HG02840 (cell line): ENCODE measurements around the gene PACS2.
A peak's percentile ranks its signal among the peaks of the same experiment; 100 is the strongest.

ENCODE experiments used
- ATAC-seq: cut with Tn5 transposase; IDR thresholded peaks from one replicate; pipeline ENCODE4 v1.9.1; 2021; ENCODE audit warnings: mild to moderate bottlenecking, moderate library complexity, moderate number of reproducible peaks; ENCODE audit not compliant: unreplicated experiment, low FRiP score

Gene PACS2

DNA sequence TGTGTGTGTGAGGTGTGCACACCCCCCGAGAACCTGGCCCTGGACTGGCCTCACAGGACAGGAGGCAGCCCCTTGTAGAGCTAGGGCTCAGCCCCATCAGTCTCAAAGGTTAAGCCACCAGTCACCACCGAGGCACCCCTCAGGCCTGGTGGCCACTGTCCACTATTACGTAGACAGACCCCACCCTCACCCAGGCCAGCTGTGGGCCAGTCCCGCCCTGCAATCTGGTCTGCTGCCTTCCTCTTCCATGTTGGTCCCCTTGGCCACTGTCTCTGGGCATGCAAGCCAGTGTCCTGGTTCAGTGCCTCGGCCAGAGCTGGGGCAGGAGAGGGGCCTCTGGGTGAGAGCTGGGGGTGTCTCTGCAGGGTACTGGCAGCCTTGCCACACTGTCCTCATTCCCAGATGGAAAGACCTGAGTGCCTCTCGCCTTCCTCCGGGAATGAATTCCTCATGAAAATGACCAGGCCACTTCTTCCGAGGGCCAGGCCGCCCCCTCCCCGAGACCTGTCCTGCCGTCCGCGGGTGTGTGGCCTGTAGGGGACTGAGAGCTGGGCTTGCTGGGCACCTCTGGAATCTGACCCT is 82.9 kb downstream of the PACS2 start:
- no peak for ATAC-seq

DNA sequence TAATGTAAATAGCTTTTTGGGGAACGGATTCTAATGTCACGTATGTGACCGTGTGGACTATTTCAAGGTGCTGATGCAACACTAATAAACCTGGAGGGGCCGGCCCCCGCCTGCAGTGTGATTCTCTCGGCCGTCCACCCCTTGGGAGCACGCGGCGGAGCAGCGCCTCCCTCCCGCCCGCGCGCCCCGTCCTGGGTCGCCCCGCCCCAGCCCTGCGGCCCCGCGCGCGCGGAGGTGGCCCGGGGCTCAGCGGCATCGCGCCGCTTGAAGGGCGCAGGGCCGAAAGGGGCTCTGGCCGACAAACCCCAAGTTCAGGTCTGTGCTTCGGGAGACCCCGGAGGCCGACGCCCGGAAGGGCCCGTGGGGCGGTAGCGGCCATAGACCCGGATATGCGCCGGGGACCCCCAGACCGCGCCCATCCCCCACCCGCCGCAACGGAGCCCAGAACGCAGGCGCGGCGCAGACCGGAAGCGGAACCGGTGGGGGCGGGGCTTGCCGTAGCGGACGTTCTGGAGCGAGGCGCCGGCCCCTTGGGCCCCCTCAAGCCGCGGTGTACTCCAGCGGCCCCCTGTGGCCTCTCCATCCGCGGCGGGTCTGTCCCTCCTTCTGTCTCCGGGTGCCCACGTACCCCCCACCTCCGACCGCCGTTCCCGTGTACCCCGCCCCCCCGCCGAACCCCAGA is 83.6 kb downstream of the PACS2 start, which contains the start of gene TEX22:
TEX22 (plus strand) TSS at position 495 of the 682 bp plus-strand sequence. CDS start 803 bp downstream, outside the sequence.
- peak; percentile 75 for ATAC-seq

DNA sequence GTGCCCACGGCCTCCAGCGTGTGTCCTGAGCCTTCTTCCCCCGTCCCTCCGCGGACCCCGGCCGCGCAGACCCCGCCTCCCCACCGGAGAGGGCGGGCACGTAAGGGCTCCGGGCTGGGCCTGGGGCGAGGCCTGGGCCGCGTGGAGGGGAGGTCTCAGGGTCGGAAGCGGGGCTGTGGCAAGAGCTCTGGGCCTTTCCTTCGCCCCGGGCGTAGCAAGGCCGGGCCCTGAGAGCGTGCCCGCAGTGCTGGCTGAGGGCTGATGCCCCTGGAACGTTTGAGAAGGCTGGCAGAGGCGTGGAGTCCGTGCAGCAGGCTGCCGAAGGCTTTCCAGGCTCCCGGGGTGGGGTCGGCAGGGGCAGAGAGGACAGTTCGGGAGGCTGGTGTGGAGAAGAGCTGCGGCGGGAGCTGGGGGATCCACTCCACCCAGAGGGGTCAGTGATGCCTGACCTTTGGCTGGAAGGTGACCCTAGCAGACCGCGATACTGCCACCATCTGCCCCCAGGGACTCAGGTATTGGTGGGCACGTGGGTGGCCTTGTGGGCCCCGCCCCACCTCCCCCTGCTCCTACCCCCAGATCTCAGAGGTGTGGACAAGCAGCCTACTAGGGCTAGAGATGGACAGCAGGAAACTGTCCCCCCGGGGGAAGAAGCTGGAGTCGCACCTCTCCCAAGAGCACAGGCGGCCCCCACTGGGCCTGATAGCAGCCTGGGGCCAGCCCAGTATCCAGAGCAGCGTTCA is 84.3 kb downstream of the PACS2 start:
- ATAC-seq: peak; percentile 38

DNA sequence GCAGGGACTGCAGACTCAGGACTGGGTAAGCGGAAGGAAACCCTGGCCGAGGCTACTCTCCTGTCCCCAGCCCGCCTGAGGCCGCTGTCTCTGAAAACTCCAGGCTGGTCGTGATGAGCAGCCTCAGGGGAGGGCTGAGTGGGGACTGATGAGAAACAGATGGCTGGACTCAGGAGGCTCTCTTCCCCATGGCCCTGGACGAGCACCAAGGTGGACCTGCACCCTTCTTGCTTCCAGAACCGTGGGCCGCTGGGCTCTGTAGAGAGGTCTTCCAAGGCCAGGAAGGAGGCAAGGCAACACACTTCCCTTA is 84.9 kb downstream of the PACS2 start:
- ATAC-seq: no peak

DNA sequence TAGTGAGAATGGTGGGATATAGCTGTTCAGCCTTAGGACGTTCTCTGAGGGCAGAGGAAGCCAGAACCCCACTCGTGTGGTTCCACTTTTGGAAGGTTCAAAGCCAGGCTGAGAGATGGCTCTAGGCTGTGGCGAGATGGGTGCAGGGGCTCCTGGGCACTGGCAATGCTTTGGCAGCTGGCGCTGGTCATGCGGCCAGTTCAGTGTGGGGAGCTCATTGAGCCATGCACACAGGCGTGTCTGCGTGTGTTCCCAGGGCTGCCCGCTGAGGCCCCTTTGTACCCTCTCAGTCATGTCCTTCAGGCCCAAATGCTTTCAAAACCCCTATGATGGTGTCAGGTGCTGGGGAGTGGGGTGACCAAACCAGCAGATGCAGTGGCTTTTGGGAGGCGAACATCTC is 85.5 kb downstream of the PACS2 start:
- ATAC-seq: no peak

DNA sequence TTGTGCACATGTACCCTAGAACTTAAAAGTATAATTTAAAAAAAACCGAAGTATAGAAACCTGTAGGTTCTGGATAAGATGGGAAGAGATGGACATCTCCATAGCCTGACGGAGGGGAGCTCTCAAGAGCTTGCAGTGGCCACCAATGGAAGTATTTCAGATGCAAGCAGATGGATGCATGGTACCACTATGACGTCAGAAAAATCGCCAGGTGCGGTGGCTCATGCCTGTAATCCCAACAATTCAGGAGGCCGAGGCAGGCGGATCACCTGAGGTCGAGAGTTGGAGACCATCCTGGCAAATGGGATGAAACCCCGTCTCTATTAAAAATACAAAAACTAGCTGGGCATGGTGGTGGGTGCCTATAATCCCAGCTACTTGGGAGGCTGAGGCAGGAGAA is 87.2 kb downstream of the PACS2 start:
- no peak for ATAC-seq

DNA sequence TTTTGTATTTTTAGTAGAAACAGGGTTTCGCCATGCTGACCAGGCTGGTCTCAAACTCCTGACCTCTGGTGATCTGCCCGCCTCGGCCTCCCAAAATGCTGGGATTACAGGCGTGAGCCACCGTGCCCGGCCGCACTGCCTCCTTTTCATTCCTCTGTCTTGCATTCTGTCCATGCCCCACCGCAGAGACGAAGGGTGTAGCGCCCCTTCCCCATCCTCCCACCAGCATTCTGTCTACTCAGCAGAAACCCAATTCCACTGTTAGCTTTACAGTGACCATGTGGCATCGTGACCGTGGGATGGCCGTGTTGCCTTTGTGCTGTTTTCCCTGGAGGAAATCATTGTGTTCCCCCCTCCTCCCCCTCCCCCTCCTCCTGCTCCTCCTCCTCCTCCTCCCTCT is 94.0 kb downstream of the PACS2 start:
- no peak for ATAC-seq

DNA sequence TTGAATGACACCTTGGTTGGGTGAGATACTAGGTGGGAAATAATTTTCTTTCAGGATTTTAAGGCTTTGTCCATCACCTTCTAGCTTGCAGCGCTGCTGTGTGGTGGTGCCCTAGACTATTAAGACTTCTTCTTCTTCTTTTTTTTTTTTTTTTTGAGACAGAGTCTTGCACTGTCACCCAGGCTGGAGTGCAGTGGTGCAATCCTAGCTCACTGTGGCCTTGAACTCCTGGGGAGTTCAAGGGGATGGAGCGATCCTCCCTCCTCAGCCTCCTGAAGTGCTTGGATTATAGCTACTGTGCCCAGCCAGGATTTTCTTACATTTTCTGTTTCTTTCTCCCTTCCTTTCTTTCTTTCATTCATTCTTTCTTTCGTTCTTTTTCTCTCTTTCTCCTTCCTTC is 94.8 kb downstream of the PACS2 start:
- ATAC-seq: no peak

DNA sequence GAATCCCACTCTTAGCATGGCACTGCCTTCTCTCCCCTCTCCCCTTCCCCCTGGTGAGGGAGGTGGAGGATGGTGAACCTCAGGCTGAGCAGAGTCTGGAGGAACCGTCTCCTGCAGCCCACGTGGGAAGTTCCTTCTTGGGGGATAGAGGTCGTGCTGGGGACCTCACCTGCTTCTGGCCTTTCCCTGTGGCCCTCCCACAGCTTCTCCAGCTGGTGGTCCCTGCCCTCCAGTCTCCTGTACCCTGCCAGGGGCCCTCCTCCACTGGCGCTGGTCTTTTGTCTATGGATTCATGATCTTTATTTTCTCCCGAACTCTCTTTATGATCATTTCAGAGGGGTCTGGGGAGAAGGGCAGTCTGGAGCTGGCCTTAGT is 96.1 kb downstream of the PACS2 start:
- no peak for ATAC-seq

DNA sequence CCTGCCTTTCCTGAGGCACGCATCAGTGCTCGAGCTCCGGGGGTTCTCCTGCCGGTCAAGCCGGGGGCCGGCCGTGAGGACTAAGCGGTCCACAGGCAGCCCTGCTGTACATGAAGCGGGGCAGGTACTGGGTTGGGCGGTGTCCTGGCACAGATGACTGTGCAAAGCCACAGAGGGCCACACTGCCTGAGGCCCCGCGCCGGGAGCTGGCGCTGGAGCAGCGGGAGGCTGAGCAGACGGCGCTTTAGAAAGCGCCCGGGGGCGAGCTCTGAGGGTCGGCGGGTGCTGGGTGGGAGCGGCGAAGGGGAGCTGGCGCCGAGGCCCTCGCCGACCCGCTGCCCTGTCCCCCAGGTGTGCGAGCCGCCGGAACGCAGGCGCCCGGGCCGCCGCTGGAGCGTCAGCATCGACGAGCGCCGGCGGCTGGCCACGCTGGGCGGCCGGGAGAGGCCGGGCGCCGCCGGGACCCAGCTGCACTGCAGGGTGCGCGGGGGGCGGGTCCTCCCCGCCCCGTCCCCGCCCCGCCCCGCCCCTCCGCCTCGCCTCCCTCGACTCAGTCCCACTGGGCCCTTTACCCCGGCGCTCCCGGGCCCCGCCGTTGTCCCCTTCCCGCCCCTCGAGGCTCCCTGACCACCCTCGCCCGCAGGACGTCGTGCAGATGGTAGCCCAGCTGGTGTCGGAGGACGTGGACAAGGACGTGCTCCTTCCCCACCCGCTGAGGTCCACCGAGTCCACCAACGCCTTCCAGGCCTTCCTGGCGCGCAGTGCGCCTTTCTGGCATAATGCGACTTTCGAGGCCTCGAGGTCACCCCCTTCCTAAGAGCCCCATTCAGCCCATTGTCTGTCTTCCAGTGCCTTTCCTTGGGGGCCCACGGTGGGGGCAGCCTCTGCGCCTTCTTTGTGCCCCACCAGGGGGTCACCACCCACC is 96.7 kb downstream of the PACS2 start:
- ATAC-seq: no peak

DNA sequence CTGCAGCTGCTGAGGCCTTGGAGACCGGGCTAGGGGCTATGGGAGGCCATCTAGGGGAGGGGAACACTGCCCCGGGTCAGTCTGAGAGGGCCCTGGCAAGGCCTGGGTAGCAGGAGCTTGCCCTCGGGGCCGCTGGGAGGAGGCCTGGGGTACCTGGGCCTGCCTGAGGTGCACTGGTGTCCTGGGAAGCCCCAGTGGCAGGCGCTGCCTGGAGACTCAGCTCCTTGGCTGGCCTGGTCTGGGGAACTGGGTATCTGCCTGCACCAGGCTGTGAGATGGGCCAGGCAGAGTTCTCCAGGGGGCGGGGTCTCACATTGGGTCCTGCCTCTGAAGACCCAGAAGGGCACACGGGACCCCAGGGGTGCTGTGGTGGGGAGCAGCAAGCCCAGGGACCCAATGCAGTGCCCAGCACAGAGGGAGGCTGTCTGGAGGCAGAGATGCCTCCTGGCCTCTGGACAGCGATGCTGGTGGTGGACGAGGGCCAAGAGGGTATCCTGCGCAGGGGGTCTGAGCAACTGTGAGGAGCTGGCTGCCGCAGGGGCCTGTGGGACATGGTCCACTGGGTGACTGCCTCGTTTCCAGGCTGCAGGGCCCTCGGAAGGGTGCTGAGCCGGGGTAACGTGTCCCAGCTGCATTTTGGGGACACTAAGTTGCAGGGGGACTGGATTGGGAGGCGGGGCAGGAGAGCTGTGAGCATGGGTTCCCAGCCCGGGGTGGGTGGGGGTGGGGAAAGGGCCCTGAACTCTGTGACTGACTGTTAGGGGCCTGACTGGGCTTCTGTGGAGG is 97.6 kb downstream of the PACS2 start:
- ATAC-seq: no peak

DNA sequence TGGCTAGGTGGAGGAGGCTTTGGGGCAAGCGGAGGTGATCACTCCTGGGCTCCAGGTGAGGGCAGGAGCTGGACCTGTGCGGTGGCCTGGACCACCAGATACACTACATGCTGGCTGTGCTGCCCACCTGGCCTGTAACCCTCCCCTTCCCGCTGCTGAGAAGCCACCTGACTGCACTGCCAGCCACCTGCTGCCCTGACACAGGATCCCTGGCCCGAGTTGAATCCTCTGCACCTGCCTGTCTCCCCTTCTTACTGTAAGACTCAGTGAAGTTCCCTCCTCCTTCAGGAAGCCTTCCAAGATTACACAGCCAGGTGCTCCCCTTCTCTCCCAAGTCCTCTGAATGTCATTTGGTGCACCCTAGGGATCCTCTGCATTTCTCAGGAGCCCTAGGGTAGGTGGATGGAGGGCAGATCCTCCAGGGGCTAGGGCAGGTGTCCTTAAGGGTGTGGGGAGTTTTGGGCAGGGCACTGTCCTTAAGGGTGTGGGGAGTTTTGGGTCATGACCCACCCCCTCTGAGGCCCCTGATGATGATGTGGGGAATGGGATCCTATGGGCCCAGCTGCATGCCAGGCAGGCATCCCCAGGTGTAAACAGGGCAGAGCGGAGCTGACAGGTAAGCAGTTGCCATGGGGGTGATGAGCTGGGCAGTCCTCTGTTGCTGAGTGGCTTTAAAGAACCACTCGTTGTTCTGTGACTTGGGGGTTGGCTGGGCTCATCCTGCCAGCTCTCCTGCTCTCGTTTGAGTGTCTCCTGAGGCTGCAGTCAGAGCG is 98.4 kb downstream of the PACS2 start:
- no peak for ATAC-seq

DNA sequence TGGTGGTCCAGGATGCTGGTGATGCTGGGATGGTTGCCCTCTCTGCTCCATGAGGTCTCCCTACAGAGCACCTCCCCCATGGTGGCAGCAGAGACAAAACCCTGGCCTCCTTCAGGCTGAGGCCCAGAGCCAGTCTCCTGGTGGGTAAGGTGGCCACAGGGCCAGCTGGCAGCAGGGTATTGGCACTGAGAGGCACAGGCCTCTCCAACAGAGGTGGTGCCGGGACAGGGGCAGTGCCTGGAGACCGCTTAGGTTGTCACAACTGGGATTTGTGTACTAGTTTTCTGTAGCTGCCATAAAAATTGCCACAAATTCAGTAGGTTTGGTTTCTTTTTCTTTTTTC is 99.0 kb downstream of the PACS2 start:
- no peak for ATAC-seq

DNA sequence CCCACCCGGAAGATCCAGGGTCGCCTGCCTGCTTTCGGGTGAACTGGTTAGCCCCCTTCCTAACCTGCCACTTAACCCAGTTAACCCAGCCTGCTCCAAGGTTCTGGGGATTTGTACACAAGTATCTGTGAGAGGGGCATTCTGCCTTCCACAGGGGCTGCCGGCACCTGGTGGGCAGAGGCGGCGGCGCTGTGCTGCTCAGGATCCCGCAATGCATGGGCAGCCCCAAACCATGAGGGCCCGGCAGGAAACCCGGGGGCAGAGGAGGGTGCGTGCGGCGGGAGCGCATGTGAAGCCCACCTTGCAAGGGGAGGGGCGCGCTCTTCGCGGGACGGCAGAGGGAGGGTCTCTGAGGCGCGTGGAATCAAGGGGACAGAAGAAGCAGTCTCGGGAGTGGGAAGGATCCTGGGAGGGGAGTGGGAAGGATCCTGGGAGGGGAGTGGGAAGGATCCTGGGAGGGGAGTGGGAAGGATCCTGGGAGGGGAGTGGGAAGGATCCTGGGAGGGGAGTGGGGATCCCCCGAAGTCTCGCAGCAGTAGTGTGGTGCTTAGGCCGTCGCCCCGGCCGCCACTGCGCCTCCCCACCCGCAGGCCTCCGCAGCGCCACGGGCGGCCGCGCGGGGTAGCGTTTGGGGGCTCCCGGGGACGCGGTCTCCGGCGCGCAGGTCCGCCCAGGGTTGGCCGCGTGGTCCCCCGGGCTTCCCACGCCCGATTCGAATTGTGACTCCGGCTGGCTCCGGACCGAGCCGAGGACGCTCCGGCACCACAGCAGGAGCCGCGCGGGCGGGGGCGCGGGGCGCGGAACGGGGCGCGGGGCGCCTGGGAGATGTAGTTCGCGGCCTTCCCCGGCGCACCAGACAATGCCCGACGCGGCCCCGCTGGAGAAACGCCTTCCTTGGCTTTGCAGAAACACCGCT is 100.2 kb downstream of the PACS2 start:
- no peak for ATAC-seq

DNA sequence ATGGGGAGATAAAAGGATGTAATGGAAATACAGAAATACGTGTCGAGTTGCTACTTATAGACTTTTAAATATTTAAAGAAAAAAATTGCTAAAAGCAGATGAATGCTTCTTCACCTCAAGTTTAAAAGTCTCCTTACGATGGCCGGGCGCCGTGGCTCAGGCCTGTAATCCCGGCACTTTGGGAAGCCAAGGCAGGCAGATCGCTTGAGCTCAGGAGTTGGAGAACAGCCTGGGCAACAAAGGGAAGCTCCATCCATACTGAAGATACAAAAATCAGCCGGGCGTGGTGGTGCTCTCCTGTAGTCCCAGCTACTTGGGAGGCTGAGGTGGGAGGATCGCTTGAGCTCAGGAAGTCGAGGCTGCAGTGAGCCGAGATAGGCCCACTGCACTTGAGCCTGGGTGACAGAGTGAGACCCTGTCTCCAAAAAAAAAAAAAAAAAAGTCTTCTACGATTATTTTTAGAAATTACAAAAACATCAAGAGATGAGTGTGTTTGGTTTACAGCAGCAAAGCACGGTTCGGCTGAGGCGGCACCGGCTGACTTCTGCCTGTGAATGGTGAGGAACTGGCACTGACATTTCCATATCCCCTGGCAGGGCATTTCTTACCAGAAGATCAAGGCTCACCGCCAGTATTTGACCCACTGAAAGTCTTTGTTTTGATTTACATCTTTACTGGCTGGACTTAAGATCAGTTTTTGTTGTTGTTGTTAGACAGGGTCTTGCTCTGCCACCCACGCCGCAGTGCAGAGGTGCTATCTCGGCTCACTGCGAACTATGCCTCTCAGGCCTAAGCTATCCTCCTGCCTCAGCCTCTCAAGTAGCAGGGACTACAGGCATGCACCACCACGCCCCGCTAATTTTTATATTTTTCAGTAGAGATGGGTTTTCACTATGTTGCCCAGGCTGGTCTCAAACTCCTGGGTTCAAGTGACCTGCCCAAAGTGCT is 101.2 kb downstream of the PACS2 start:
- ATAC-seq: no peak

DNA sequence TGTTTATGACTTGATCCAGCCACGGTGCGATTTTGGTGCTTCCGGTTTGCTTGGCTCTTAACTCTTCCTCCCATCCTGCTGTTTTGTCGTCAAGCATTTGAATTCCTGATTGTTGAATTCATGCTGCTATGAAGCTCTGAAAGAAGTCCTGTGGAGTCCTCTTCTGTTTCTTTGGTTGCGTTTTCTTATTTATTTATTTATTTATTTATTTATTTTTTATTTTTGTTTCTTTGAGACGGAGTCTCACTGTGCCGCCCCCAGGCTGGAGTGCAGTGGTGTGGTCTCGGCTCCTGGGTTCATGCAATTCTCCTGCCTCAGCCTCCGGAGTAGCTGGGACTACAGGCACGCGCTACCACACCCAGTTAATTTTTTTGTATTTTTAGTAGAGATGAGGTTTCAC is 102.1 kb downstream of the PACS2 start:
- ATAC-seq: no peak

DNA sequence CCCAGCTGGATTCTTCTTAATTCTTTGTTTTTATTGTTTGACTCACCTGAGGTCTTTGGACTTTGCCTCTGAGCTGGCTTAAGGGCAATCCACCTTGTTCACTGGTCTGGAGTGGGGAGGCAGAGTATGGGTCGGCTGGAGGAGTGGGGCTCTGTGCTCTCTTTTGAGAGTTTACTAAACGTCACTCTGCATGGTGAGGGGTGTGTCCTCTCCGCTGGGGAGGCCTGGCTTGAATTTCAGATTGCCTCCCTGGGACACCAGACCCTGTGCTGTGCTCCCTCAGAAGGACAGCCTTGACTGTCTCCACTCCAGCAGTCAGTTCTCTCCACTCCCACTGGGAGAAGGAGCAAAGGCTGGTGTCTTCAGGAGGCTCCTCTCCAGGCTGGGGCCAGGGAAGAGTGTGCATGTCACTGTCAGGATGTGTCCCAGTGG is 103.2 kb downstream of the PACS2 start:
- ATAC-seq: no peak
